HG02840 (cell line): ENCODE results near the gene SNHG17.

ENCODE experiments used
- ATAC-seq: cut with Tn5 transposase; IDR thresholded peaks from one replicate; pipeline ENCODE4 v1.9.1; 2021; ENCODE audit warnings: mild to moderate bottlenecking, moderate library complexity, moderate number of reproducible peaks; ENCODE audit not compliant: unreplicated experiment, low FRiP score

SNHG17 gene

GRCh38 chr20:38377039-38377685 is 58.0 kb downstream of the SNHG17 start:
- no peak for ATAC-seq

DNA sequence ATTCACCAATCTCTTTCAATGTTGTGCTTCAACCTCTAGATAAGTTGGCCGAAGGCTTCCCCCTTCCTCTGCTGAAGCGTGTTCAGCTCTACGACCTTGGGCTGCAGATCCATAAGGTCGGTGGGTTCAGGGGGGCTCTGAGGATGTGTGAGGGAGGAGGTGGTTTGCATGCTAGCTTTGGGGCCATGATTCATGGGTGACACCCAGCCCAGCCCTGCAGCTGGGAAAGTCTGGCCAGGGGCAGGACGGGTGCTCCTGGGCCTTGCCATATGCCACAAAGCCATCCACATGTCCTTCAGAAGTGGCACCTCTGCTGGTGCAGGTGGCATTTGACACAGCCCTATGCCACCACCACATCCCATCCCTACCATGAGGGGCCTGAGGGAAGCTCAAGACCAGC is 61.2 kb downstream of the SNHG17 start:
- ATAC-seq: no peak

GRCh38 chr20:38373231-38373867 is 61.8 kb downstream of the SNHG17 start:
- no peak for ATAC-seq

DNA sequence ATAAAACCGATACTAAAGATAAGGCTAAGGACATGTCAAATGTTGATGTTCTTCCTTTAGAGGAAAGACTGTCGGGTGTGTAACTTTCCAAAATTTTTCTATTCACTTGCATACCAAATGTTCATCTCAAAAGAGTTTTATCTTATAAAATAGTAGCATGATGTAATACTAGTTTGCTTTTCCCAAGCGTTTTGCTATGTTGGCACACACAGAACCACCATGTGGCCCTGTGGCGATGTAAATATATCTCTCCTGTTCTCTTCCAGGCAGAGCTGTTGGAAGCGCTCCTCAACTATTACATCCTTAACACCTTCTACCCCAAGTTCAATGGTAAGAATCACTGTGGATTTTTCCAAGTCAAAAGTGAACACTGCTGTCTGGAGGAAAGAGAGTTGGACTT is 62.3 kb downstream of the SNHG17 start:
- no peak for ATAC-seq
